Measurements from ENCODE around the gene GNAT2.
A peak's percentile ranks its signal among the peaks of the same experiment; 100 is the strongest.

The GNAT2 gene

GRCh38 chr1:109659997-109660690, 40.7 kb upstream of the GNAT2 start:
- no peak overlapping the region for H3K4me3 ChIP-seq (ENCODE audit: low read depth, low read length)
- DNase-seq (ENCODE audit: low read depth) = no peak
- no peak for TF ChIP-seq CTCF (IDR thresholded peaks at IDR 0.05; ENCODE audit: insufficient read depth, low read depth, low read length, missing control alignments)

- no peak for TF ChIP-seq CTCF (IDR thresholded peaks at IDR 0.05; ENCODE audit: insufficient read depth, low read depth, low read length, missing control alignments)
- DNase-seq (ENCODE audit: low read depth) = no peak
- no peak overlapping the region for H3K4me3 ChIP-seq (ENCODE audit: low read depth, low read length)
Observed at GRCh38 chr1:109659145-109659544, 39.7 kb upstream of the GNAT2 start.

- no peak for DNase-seq (ENCODE audit: low read depth)
- H3K4me3 ChIP-seq (ENCODE audit: low read depth, low read length) = no peak overlapping the region
- TF ChIP-seq CTCF (IDR thresholded peaks at IDR 0.05; ENCODE audit: insufficient read depth, low read depth, low read length, missing control alignments) = no peak
Observed at GRCh38 chr1:109658533-109659042, 39.2 kb upstream of the GNAT2 start.

DNA sequence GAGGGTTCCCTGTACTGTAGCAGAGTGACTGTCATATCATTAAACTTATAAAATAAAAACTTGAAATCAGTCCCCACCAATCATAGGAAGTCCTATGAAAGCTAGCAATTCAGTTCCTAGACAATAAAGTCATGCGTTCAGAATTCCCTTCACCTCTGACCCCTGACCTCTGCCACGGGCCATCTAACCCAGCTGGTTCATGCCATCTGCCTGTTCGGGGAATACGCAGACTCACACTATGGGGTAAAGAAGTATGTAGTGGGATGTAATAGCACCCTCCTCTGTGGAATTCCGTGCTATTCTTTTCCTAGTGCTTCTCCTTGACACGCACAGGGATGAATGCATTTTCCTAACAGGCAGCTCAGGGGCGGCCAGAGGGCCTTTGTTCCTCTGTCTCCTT, 38.6 kb upstream of the GNAT2 start:
- no peak for TF ChIP-seq CTCF (IDR thresholded peaks at IDR 0.05; ENCODE audit: insufficient read depth, low read depth, low read length, missing control alignments)
- H3K4me3 ChIP-seq (ENCODE audit: low read depth, low read length) = no peak overlapping the region
- no peak for DNase-seq (ENCODE audit: low read depth)

GRCh38 chr1:109657395-109657794, 38.0 kb upstream of the GNAT2 start:
- H3K4me3 ChIP-seq (ENCODE audit: low read depth, low read length) = no peak overlapping the region
- DNase-seq (ENCODE audit: low read depth) = no peak
- no peak for TF ChIP-seq CTCF (IDR thresholded peaks at IDR 0.05; ENCODE audit: insufficient read depth, low read depth, low read length, missing control alignments)

DNA sequence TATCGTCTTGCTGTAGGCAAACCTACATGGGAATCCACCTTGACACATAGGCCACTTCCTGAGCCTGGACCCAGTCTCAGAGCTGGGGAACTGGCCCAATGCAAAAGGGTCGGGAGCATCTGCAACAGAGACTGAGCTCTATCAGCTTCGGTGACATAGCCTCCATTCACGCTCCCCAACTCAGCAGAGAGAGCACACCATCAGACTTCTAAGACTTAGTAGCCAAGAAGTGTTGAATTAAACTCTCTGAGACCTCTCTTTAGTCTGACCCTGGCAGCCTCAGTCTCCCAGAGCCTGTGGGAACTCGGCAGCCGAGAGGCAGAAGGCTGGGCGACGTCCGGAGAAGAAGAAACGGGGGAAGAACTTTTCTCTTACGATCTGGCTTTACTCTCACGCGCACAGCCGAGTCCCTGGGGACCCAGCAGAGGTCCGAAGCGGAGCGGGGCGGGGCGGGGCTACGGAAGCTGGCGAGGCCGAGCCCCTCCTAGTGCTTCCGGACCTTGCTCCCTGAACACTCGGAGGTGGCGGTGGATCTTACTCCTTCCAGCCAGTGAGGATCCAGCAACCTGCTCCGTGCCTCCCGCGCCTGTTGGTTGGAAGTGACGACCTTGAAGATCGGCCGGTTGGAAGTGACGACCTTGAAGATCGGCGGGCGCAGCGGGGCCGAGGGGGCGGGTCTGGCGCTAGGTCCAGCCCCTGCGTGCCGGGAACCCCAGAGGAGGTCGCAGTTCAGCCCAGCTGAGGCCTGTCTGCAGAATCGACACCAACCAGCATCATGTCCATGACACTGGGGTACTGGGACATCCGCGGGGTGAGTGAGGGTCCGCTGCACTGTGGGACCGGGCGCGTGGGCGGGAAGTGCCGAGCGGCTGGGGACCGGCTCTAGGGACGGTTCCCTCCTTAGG, 36.5 kb upstream of the GNAT2 start, which contains the start of gene GSTM4:
Gene GSTM4 (plus strand): TSS at position 485 of the 905 bp plus-strand sequence. CDS start 291 bp downstream, at position 776.
- peak within 1 kb of the TSS; percentile 74 for H3K4me3 ChIP-seq (ENCODE audit: low read depth, low read length)
- no peak for TF ChIP-seq CTCF (IDR thresholded peaks at IDR 0.05; ENCODE audit: insufficient read depth, low read depth, low read length, missing control alignments)
- peak; percentile 91 for DNase-seq (ENCODE audit: low read depth)

All from GM12865 (cell line).